Cardiac septum (tissue), 1 donor: ENCODE results near the gene RRP8. TPM values are rescaled to one million over a fixed set of nuclear protein-coding genes. Genes with fewer than 3 reads are reported as not detected.

Source experiments
- DNase-seq: peaks from one replicate; pipeline ENCODE4 v3.0.0-alpha.2; 2020; ENCODE audit warnings: low spot score
- intact Hi-C: fragments of 100-400 bp; cut with DNase I; formaldehyde crosslinking; loops from one replicate; pipeline ENCODE4 v1.14.0; 2022
- total RNA-seq: library from RNA; stranded (reverse); fragmentation: NEBNext Ultra II Directional; extraction: Animal tissue kit (Norgen Biotek cat#: 25700); gene quantifications from one replicate; pipeline ENCODE4 v1.2.1, GENCODE V29; 2021
- donor health status: DM: no; HTN: no; CAD: no.

The RRP8 gene
- total RNA-seq, 1 donor from 2014 or later, result 21.3 TPM

DNA sequence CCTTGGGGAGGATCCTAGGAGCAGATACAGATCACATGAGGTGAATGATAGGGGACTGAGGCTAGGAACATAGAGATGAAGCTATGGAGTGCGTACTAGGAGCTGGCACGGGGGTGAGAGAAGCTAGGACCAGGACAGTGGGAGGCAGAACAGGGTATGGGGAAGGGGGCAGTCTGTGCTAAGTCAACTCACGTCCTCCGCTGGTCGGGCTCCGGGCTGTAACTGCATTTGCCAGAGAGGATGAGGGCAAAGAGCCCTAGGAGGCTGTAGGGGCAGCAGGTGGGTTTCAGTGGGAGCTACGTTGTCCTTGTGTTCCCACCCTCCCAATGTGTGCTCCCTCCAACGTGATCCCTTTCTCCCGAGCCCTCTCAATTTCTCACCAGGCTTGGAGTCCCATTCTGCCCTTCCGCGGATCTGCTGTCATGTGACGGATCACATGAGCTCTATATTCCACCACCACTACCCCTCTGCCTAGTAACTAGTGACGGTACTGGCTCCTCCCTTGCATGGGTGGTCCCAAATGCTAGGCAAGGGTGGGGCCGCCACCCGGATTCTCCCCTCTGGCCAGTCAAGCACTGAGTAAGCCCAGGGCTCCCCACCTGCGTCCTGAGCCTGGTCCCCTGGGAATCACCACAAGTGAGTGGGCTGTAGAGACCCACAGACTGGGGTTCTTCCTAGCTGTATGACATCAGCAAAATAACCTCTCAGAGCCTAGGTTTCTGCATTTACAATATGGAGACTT, 15.8 kb upstream of the RRP8 start, which contains the start of gene TPP1:
Gene TPP1 (minus strand): TSS at position 419 of the 742 bp plus-strand sequence. CDS start 22 bp downstream, at position 397.
- intact Hi-C loops, result no loop called here
- peak; percentile 94 for DNase-seq

DNA sequence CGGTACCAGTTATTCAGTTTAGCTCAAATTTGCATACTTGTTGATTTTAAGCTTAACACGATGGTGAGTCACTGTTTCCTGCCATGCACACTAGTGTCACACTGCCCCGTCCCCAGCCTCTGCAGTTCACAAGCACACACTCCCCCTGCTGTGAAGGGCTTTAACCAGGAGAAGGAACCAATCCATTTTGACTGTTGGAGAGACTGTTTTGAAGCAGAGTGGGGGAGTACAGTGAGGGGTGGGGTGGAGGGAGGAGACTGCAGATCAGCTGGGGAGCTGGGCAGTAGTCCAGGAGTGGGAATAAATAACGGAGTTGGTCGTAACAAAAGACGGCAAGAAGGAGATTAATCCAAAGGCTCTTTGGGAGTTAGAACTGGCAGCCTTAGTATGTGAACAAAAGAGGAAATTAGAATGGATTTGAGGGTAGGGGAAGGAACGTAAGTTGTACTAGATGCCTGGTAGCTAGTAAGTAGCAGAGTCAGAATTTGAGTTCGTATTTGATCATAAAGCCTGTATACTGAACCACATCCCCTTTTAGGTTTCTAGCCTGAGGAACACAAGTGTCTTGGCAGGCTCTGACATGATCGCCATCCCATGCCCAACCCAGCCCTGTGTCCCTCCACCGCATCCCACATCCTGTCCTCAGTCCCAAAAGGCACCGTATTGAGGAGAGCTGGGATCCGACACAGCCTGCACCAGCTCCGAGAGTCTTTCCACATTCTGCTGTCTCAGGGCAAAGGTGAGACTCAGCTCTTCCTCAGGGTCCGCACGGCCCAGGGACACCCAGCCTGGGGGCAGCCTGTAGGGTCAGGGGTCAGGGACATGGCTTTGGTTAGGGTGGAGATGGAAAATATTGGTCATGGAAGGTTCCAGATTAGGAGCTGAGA, 14.9 kb upstream of the RRP8 start:
- intact Hi-C loops, result no loop called here
- peak; percentile 77 for DNase-seq

DNA sequence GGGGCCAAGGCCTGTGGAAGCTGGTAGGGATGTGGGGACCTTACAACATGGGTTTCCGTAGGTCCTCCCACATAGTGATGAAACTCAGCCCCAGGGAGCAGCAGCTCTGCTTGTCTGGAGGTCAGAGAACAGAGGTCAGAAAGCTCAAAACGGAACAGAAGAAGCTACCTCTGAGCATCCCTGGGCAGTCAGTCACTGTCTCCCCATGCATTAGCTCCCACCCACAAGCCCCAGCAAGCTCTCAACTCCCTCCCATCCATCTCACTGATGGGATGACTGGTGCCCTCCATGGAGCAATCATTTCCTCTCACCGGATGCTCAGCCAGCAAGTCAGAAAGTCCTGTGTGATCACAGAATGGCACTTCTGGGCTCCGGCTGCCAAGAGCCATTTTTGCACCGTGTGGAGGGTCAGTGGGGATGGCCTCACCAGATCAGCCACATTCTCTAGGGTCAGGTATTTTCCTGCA, 13.9 kb upstream of the RRP8 start:
- intact Hi-C loops, result no loop called here

DNA sequence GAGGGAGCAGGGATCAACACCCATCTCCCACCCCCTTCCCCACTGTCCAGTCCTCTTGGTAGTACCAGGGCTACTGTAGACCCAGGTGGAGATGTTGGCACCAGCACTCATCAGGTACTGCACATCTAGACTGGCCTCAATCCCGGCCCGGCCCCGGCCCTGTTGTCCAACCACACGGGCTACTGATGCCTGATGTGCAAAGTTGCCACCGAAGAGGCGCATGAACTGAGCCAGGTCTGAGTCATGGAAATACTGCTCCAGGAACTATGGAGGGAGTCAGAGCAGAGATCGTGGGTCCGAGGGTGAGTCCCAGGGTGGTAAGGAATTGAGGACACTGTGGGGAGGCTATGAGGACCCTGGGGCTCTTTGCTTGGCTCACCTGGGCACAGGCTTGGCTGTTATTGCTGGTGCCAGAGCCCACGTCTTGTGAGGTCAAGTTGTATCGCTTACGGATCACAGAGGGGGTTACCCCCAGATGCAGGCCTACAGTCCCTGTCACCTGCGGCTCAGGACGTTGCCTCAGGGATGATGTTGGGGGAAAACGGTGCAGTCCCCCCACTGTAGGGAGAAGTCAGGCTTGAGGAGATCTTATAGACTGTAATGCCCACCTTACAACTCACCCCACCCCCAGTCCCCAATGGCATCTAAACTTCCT, 13.3 kb upstream of the RRP8 start:
- intact Hi-C loops, result no loop called here
- no peak for DNase-seq

More for the DNA sequence above, 13.9 kb upstream of the RRP8 start:
- peak; percentile 22 for DNase-seq

DNA sequence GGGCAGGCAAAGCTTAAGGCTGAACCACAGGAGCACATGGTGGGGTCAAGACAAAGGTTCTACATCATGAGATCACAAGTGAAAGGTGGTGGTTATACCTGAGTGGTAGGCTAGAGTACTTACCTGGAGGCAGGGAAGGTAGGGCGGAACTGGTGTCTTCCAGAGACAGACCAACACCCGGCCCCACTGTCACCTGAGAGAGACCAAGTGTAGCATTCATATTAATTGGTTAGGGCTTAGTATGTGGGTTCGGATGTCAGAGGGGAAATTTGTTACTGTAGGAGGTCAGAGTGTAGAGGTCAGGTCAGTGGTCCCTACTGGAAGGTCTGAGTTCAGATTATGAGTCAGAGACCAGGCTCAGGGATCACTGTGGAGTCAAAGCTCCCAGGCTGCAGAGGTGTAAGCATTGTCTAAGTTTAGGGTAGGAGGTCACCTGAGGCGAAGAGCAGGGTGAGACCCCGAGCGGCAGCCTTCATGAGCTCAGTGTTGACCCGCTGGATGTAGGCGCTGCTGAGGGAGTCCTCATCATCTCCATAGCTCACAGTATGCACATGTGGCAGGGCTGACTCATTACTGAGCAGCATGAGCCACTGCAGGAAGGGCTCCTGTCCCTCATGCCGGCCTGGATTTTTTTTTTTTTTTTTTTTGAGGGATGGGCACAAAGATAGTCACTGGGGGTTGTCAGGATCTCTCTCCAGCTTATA, 12.6 kb upstream of the RRP8 start:
- DNase-seq, result no peak
- intact Hi-C loops, result no loop called here

DNA sequence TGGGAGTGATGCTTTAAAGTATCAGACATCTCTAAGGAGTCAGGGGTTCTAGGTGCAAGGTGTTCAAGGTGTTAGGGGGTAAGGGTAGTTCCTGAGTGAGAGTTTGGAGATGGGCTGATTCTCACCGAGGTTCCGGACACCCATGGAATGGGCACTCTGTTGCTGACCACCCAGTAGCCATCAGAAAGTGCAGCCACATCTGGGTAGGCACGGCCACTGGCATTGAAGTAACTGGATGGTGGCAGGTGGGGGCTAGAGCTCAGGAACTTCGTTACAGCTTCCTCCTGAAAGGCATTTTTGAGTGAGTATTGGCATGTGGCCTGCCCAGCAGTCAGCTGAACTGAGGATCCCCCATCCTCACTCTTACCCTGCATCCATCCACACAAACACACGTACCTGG, 11.6 kb upstream of the RRP8 start:
- intact Hi-C loops, result no loop called here
- no peak for DNase-seq

DNA sequence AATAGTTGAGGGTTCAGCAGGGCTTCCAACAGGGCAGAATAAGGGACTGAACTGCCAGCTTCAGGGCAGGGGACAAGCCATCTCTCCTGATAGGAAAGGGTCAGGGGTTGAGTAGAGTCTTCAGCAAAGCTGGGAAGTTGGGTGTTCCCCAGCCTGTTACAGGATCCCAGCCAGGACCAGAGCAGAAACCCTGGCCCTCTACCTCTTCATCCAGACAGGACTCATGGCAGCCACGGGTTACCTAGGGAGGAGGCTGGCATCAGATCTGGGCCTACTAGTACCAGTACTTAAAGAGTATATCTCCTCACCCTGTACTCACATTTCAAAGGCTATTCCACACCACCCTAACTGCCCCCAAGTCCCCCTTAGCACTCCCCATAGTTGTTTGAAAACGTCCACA, 11.0 kb upstream of the RRP8 start:
- intact Hi-C loops, result no loop called here
- no peak for DNase-seq

DNA sequence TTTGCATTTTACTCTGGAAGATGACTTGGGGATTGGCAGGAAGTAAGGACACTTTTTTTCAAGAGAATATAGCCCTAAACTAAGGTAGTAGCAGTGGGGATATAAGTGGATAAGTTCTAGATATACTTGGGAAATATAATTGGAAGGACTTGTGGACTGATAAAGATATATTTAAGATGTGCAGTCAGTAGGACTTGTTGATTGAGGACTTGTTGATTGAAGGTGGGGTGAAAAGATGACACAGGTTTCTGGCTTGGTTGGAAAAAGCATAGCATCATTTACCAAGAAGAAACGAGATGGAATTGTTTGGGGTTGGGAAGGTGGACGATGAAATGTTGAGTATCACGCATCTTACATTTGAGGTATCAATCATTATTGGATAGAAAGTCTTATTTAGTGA, 10.1 kb upstream of the RRP8 start:
- no peak for DNase-seq
- intact Hi-C loops, result loop anchor here (2.0 kb wide), 1 partner anchor 69 kb away; the partner anchor contains the start of gene MRPL17

DNA sequence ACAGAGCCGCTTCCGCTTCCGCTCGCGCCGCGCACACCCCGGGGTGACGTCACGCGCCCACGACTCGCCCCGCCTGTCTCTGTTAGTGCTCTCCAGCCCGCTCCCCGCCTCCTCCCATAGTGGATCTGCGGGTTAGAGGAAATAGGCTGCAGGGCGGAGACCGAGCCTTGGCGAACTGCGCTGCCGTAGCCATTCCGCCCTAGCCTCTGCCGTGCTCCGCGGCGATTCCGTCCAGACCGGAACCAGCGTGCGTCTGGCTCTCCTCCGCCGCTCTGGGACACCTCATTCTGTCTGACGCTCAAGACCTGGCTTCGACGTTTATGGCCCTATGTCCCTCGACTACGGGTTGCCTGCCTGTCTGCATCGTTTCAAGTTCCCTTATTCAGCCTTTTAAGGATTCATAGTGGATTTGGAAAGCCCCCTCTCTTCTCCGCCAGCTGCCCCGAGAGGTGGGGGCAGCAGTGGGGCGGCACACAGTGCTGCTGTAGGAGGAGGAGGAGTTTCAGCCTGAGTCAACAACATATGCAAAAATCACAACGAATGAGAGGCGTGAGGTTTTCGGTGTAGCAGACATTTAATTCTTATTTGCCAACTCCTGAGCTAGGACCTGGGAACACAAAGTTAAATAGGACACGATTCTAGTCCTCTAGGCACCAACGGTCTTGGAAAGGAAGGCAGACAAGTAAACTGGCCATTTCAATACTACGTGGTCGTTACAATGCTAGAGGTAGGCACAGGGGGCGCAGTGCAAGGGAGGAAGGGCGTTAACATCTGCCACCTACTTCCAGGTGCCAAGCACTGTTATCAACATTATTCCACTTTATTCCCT, 9.0 kb upstream of the RRP8 start, which contains the start of gene TAF10:
Gene TAF10 (minus strand): TSS at position 4 of the 829 bp plus-strand sequence. CDS start 27 bp downstream, outside the sequence.
- DNase-seq, result peak; percentile 99
- intact Hi-C loops, result loop anchor here (2.0 kb wide), 1 partner anchor 70 kb away; the partner anchor contains the start of gene MRPL17

DNA sequence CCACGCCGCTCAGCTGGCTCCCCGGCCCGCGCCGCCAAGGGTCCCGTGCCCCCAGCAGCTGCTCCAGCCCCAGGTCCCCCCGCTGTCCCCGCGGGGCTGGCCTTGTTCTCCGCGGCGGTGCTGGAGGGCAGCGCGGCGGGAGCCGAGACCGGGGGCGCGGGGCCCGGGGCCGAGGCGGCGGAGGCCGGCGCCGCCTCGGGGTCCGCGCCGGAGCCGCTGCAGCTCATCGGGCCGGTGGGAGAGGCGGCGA, 8.5 kb upstream of the RRP8 start:
- intact Hi-C loops, result loop anchor here (2.0 kb wide), 1 partner anchor 71 kb away; the partner anchor contains the start of gene MRPL17
- no peak for DNase-seq

DNA sequence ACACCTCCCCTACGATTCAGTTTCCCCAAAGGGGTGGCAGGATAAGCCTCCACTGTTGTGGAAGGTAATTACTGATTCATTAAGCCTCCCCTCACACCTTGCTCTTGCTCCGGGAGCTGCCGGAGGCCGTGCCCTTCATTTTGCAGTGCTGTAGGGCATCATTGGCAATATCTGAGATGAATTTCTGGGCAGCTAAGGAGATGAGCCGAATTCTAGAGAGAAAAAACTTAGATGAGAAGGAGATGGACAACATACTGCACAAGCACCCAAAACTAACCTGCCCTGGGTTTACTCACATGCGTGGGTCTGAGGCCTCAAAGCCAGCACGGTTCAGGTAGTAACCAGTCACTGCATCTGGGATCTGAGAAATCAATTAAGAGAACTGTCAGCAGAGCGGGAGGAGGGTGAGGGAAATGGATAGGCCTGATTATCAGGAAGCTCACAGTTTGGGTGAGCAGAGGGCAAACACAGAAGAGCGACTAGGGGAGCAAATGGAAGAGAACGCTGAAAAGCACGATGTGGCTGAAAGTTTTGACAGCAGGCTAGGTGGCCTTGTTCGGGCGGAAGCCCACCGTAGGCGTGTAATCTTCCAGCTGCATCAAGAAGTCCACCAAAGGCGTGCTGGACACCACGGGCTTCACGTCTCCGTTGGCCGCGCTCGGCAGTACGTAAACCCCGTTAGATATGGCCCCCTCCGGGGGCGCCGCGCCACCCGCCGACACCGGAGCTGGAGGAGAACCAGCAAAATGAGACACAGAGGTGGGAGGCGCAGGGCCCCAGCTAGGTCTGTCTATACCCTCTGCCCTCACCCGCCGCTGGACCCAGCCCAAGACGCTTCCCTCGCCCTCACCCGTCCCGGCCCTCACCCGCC, 7.9 kb upstream of the RRP8 start:
- no peak for DNase-seq
- intact Hi-C loops, result no loop called here

DNA sequence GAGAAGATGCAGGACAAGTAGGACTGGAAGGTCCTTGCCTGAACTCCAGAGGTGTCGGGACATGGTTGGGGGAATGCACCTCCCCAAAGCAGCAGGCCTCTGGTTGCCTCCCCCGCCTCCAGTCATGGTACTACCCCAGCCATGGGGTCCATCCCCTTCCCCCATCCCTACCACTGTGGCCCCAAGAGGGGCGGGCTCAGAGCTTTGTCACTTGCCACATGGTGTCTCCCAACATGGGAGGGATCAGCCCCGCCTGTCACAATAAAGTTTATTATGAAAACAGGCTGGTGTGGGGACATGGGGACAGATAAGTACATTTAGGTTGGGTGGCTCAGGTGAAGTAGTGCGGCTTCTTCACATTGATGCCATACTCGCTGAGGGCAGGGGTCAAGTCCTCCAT, 7.2 kb upstream of the RRP8 start:
- intact Hi-C loops, result no loop called here
- DNase-seq, result no peak

DNA sequence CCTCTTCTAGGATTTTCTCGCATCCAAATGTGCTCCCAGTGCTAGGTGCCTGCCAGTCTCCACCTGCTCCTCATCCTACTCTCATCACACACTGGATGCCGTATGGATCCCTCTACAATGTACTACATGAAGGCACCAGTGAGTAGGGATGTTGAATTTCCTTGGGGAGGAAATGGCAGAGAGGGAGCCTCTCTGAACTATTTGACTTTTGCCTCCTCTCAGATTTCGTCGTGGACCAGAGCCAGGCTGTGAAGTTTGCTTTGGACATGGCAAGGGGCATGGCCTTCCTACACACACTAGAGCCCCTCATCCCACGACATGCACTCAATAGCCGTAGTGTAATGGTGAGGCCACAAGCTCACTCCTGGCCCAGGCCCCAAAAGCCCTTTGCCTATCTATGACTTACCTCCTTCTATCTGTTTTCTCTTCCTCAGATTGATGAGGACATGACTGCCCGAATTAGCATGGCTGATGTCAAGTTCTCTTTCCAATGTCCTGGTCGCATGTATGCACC, 6.1 kb upstream of the RRP8 start:
- no peak for DNase-seq
- intact Hi-C loops, result no loop called here

DNA sequence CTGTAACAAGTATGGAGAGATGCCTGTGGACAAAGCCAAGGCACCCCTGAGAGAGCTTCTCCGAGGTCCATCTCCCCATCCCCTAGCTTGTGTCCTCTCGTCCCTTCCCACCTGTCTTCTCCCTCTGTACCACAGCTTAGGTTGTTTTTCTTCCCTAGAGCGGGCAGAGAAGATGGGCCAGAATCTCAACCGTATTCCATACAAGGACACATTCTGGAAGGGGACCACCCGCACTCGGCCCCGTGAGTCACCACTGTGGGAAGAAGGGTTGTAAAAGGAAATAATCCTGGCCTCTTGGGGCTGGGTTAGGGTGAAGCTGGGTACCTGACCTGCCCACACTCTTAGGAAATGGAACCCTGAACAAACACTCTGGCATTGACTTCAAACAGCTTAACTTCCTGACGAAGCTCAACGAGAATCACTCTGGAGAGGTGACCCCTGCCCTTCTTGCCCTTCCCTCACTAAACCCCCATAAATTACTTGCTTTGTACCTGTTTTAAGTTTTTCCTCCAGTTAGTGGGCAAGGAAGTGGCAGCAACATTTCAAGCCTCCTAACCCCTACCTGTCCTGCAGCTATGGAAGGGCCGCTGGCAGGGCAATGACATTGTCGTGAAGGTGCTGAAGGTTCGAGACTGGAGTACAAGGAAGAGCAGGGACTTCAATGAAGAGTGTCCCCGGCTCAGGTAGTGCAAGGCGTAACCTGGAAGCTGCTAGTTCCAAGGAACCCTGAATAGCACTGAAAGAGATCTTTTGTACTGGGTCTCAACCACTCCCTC, 5.5 kb upstream of the RRP8 start:
- intact Hi-C loops, result no loop called here

DNA sequence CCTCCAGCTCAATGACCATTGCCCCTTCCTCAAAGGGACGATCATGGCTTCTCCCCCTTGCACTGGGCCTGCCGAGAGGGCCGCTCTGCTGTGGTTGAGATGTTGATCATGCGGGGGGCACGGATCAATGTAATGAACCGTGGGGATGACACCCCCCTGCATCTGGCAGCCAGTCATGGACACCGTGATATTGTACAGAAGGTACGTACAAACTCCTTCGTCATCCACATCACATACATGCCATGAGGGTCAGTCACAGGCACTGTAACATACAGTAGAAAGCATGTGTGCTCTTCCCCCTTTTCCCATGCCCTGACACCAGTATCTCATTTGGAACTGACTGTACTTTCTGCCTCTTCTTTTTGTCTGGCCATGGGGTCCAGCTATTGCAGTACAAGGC, 4.6 kb upstream of the RRP8 start:
- intact Hi-C loops, result no loop called here

More for the DNA sequence above, 5.5 kb upstream of the RRP8 start:
- DNase-seq, result no peak

DNA sequence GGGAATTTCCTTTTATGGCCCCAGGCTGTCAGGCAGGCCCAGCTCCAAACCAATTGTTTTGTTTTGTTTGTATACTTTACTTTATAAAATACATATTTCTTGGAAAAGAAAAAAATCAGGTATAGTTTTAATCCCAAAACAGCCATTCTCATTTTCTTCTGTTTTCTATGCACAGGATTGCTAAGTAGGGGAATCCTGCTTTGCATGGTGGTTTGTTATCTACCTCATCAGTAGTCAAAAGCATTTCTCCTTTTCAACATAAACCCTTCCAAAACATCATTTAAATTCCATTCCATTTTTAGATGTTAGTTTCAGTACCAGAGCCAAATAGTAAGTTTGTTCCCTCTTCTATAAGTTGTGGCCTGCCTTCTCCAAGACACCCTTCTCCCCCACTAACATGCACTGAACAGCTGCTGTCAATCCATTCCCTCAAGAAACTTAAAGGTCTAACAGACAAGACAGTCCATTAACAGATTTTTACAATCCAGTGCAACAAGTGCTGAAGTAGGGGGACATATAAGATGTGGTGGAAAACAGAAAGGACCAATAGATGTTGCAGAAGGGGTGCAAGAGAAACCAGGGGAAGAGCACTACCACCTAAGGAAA, 3.9 kb upstream of the RRP8 start:
- intact Hi-C loops, result no loop called here
- DNase-seq, result no peak

More for the DNA sequence above, 4.6 kb upstream of the RRP8 start:
- DNase-seq, result no peak
